ENCODE results near the gene ETNK2.

Gene ETNK2, protein sequence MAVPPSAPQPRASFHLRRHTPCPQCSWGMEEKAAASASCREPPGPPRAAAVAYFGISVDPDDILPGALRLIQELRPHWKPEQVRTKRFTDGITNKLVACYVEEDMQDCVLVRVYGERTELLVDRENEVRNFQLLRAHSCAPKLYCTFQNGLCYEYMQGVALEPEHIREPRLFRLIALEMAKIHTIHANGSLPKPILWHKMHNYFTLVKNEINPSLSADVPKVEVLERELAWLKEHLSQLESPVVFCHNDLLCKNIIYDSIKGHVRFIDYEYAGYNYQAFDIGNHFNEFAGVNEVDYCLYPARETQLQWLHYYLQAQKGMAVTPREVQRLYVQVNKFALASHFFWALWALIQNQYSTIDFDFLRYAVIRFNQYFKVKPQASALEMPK

DNA sequence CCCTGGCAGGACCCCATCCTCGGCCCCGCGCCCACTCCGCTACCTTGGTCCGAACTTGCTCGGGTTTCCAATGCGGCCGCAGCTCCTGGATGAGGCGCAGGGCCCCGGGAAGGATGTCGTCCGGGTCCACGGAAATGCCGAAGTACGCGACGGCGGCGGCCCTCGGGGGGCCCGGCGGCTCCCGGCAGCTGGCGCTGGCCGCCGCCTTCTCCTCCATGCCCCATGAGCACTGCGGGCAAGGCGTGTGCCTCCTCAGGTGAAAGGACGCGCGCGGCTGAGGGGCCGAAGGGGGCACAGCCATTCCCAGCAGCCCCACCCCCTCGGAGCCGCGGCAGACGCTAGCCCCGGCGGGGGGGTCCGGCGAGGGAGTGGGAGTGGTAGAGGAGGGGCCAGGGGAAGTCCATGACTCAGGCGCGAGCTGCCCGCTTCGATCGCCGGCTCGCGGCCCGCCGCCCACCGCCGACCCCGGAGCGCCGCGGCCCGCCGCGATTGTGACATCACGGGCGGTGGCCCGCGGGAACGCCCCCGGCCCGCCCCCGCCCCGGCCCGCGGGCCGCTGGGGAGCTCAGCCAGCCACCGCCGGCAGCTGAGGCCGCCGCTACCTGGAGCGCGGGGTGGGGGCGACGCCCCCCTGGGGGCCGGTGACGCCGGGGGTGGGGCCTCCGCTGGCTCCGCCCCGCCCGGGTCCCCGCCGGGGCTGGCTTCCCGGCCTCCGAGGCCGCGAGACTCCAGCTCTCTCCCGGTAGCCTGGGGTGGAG is at the start of gene ETNK2:
Gene ETNK2 (minus strand): TSS at position 493 of the 758 bp plus-strand sequence. CDS start 192 bp downstream, at position 301.
- peak; percentile 45 to 59 for ATAC-seq

GRCh38 chr1:204201348-204202040 is 49.6 kb upstream of the ETNK2 start:
- no peak for ATAC-seq

- ATAC-seq, result no peak
Measured at GRCh38 chr1:204199579-204199978, 47.7 kb upstream of the ETNK2 start.

- ATAC-seq, result no peak
Measured at GRCh38 chr1:204198348-204199340, 46.8 kb upstream of the ETNK2 start.

DNA sequence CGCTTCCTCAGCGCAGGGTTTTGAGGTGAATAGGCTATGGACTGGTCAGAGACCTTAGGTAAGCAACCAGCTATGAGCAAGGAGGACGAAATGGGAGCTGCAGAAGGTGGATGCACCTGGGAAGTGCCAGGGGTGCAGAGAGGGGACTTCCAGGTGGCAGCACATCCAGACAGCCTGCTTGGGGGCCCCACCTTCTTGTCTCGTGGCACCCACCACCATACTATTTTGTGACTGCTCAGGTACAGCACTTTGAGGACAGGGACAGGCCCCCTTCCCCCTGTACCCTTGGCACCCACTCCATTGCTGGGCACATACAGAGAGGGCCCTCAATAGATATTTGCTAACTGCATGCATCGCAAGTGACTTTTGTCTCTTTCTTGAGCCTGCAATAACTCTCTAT is 45.2 kb upstream of the ETNK2 start:
- no peak for ATAC-seq

DNA sequence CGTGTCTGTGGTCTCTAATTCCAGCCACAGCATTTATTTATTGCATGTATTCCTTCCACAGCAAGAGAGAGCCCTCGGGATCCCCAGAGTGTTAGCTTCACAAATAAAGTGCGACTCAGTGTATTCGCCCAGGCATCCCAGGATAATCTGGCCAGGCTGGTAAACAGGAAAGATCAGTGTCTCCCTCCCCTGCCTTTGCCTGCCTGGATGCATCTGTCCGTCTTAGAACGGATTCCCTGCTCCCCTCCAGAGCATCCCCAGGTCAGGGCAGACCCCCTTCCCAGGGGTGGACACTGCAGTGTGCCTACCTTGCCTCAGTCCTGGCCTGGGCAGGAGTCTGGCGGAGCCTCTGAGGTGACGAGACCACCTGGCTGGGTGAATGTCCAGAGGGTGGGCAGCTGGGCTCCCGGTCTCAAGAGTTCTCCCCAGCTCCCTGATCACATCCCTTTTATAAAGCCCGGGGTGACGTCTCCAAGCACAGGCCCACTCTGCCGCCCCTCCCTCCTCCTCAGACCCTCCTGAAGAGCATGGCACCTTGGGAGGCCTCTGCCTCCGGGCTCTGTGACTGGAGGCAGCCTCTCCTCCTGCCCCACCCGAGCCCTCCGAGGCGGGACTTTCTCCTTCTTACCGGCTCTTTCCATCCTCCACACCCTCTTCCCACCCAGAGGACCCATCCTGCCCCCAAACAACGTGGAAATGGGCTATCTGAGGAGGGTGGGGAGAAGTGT is 44.4 kb upstream of the ETNK2 start, which contains the start of gene KISS1:
Gene KISS1 (minus strand): TSS at position 424 of the 728 bp plus-strand sequence. CDS start 3,615 bp downstream, outside the sequence.
- no peak for ATAC-seq

DNA sequence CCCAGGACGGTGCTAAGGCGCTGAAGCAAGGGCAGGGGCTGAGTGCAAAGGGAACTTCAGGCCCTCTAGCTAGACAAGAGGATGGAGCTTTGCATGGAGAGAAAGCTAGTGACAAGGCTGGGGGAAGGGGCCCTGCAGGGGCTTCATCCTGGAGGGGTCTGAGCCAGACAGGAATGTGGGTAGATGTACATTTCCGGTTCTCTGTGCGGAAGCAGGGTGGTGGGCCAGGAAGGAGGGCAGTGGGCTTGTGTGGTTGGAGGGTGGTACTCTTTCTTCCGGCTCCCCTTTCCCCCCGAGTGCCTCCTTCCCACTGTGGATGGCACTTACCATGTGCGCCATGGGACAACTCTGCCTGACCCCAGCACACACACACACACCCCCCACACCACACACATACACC is 42.9 kb upstream of the ETNK2 start:
- no peak for ATAC-seq

DNA sequence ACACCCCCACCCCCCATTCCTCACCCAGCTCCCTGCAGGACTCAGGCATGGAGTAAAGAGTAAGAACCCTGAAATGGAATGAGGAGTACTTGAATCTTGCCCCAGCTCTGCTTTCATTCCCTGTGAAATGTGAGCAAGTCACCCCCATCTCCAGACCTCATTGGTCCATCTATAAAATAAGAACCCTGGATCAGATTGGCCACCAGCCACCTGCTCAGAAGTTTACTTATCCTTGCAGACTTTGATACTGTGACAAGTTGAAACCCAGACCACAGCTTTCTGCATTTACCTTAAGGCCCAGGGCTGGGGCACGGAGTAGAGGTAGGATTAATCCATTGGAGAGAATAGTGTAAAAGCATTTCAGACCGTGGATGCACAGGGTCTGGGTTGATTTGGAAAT is 42.2 kb upstream of the ETNK2 start:
- no peak for ATAC-seq

DNA sequence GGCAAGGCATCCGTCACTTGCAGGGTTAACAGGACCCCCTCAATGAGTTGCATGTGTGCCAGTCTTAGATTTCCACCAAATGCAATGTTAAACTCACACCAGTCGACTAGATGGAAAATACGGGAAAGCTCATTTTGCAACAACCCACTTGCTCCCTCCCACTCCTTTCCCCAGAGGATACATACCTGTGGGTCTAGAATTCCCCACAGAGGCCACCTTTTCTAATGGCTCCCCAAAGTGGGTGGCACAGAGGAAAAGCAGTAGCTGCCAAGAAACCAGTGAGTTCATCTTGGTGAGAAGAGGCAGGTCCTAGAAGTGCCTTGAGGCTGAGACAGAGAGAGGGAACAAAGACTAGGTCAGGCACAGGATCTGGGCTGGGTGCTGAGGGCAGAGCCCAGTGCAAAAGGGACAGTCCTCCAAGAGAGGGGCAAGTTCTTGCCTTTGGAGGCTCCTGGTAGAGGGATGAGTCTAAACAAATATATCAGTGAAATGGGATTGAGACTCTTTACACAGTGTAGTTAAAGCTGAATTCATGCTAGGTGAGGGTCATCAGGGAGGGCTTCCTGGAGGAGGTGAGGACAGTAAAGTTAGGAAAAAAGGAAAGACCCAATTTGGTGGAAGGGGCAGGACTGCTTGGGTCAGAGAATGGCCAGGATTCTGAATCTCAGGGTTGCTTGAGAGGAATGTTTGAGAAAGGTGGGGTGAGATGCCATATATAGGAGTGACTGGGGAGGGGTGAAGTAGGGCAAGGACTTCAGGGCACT is 40.9 kb upstream of the ETNK2 start:
- ATAC-seq, result no peak

DNA sequence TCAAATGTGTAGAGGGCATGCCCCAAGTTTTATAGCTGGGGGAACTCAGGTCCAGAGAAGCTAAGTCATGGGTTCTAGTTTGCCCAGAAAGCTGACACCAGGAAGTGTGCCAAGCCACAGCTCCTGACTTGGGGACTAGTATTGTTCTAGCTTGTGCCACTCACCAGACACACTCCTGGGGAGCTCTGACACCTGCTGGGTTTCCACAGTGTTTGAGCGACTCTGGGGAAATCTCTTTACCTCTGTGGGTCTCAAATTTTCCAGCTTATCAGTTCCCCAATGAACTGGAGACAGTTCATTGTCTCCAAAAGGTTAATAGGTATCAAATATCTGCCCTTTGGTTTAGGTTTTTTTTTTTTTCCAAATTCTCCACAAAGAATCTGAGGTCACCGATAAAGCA is 40.2 kb upstream of the ETNK2 start:
- no peak for ATAC-seq

DNA sequence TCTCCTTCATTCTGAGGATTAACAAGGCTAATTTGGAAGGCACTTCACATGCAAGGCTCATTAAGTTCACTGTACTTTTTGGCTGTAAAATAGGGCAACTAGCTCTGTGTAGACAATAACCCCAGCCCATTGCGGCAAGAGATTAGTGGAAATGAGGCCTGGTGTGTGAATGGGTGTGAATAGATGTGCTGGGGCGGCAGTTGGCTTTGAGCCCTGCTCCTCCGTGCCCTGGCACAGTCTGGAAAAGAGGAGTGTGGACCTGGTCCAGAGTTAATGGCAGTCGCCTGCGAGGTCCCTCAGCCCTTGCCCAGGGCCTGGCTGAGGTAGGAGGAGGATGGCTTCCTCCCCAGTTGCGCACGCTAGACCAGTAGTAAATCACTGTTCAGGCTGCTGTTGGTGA is 39.6 kb upstream of the ETNK2 start:
- no peak for ATAC-seq

DNA sequence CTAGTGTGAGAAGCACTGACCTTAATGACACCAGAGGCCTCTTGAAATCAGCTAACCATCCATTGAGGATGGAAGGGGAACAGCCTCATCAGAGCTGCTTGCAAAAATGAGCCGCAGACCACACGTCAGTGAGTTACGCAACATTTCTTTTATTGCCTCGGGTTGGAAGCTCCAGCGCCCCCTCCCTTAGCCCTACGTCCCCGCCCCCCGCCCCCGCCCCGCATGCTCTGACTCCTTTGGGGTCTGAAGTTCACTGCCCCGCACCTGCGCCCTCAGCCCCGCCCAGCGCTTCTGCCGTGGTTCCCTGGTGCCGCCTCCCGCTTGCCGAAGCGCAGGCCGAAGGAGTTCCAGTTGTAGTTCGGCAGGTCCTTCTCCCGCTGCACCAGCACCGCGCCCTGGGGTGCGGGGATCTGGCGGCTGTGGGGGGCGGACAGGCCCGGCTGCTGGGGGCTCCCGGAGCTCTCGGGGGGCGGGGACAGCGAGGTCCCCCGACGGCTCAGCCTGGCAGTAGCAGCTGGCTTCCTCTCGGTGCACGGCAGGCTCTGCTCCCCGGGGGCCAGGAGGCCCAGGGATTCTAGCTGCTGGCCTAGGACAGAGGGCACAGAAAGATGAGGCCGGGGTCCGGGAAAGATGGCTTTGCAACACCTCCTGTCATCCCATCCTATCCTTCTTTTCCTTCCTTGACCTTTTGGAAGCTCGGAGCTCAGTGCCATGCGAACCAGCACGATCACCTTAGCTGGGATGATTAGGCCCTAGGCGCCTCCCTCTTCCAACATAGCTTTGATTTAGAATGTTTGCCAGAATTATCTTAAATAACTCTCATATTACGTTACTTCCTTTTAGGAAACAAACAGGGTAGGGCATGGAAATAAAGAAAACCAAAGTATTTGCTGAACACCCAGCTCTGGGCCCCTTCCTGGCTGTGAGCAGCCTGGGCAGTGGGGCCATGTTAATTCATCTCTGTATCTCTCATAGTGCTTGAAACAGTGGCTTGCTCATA is 38.7 kb upstream of the ETNK2 start:
- no peak for ATAC-seq

DNA sequence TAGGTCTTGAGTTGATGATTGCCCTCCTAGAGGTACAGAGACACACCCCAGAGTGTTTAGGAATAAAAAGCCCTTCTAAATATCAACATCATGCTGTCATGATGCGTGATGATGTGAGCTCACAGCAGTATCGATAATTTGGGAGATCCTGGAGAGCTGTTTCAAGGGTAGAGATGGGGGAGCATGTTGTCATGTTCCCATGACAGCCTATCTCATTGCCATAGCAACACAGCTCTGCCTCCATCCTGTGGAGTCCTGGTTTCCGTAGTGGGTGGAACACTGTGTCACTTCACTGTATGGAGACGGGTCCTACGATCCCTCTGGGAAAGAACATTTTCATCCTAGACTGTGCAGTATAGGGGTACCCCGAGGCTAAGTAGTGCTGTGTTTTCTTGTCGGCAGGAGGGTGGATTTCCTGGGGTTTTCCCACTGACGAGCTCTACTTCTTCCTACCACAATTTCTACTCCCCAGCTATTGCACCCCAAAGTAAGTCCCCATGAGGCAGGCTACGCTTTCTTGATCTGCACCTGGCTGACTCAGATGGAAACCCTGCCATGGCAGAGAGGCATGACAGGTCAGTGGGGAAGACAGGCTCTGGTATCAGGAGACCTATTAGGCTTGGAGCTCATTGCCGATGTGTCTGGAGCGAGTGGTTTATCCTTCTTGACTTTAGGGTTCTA is 37.3 kb upstream of the ETNK2 start:
- ATAC-seq, result peak in 1 of 2 donors; percentile 10

DNA sequence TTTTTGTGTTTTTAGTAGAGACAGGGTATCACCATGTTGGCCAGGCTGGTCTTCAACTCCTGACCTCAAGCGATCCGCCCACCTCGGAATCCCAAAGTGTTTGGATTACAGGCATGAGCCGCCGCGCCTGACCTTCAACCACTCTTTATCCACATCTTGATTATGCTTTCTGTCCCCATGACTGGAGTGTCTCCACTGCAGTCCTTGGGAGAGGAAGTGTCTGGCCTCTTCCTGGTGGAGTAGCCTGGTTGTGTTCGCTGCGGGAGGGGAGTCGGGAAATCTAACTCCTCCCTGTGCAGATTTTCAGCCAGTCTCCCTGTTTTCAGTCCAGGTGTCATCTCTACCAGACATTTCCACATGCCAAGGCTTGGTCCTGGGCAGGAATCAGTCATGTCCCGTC is 34.8 kb upstream of the ETNK2 start:
- ATAC-seq, result no peak

DNA sequence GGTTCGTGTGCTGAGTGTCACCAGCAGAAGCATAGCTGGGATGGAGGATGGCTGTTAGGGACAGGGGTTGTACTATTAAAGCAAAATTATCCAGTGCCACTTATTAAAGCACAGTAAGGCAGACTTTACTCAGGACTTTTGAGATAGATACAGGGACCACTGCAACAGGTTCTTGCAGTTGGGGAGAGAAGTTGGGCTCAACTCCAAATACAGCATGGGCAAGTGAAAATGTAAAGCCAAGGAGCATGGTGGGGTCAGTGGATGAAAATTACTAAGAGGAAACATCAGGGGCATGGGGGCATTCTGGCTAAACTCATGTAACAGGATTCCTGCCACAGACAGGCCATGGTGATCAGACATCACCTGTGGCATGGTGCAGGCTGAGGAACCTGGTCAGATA is 29.3 kb upstream of the ETNK2 start:
- no peak for ATAC-seq

DNA sequence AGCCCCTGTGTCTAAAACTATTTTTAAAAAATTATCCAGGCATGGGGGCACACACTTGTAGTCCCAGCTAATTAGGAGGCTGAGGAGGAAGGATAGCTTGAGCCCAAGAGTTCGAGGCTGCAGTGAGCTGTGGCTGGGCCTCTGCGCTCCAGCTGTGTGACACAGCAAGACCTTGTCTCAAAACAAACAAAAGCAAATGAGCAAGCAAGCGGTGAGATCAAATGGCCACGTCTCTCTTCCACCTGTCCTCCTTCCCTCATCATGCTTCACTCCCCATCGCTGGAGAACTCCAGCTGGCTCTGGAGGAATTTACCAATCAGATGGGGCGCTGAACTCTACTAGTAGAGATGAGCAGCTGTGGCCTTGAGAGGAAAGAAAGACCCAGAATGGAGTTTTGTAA is 28.3 kb upstream of the ETNK2 start:
- ATAC-seq, result no peak

DNA sequence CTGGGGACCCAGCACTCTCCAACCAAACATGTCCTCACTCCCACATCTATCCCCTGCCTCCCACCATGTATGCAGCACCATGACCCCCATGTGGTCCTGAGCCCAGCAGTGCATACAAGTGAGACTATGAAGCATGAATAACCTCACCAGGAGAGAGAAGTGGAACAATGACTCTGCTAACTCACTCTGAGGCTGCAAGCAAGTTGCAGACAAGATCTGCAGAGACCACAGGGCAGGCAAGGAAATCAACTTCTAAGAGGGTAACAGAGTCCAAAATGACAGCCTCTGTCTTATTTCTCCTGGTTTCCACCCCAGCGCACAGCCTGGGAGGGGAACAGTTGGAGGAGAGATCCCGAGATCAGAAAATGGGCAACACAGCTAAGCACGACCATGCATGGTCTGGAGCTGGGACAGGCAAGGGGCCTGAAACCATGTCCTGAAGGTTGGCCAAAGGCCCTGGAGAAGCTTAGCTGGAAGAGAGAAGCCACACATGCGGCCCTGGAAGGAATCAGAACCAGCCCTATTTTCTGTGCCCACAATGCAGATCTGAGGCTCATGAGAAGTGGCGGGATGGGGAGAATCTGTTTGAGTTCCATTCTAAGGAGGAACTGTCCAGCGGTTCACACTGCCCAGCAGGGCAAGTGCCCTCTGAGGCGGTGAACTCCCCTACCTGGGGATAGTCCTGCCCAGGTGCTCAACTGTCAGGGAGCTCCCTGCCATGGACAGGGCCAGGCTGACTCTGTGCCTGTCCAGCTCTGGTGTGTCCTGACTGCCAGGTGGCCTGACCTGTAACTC is 26.8 kb upstream of the ETNK2 start:
- no peak for ATAC-seq

- ATAC-seq, result no peak
Measured at GRCh38 chr1:204177133-204177532, 25.3 kb upstream of the ETNK2 start.
